SK-N-MC (cell line): ENCODE measurements around the gene PABPN1L.

Source experiments
- EZH2 ChIP-seq: fragments of 200-600 bp; sonication (generic); IDR thresholded peaks from one replicate; pipeline ENCODE4 v1.6.1; 2017; ENCODE audit warnings: antibody characterized with exemption
- FOXP2 ChIP-seq: optimal IDR thresholded peaks from 2 replicates; pipeline ENCODE3; 2011; ENCODE audit warnings: mild to moderate bottlenecking, moderate library complexity; ENCODE audit not compliant: insufficient read depth; ENCODE audit errors: extremely low read length, control extremely low read depth
- POLR2AphosphoS5 ChIP-seq: IDR thresholded peaks from 2 replicates; pipeline ENCODE4 v1.6.1; 2012; ENCODE audit warnings: mild to moderate bottlenecking, low read depth, low read length, borderline replicate concordance

DNA sequence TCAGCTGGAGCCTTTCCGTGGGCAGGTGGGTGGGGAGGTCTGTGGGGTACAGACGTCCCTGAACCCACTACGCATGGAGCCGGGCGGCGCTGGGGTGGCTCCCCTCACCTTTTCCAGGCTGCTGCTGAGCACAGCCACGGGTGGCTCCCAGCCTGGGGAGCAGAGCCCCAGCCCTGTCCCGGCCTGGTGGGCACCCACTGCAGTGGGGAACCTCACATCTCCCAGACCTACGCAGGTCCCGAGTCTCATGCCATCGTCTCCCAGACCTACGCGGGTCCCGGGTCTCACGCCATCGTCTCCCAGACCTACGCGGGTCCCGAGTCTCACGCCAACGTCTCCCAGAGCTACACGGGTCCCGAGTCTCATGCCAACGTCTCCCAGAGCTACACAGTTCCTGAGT is 37.7 kb downstream of the PABPN1L start:
- TF ChIP-seq POLR2AphosphoS5 (no peak), EZH2 (no peak), FOXP2 (no peak)
